Tibial nerve (tissue), 3 donors: ENCODE results near the gene KRTAP2-2.

ENCODE experiments used
- CTCF ChIP-seq, 5 experiments: fragments of 200-600 bp in 3 of 5; fragments of 450-650 bp in 2 of 5; sonication (generic) in 3 of 5; IDR thresholded peaks; one replicate each; pipeline ENCODE4 v1.5.1; 2016 to 2019; ENCODE audit warnings: antibody characterized with exemption in 5 of 5, mild to moderate bottlenecking in 3 of 5, moderate library complexity in 2 of 5
- POLR2A ChIP-seq, 2 donors: fragments of 450-650 bp; IDR thresholded peaks; one replicate each; pipeline ENCODE4 v1.6.1; 2017; ENCODE audit warnings: antibody characterized with exemption in 2 of 2, mild to moderate bottlenecking in 2 of 2, moderate library complexity in 2 of 2

GRCh38 chr17:41065829-41066624 lies 11.0 kb upstream of the KRTAP2-2 start, which contains the start of gene KRTAP2-4:
- TF ChIP-seq POLR2A (IDR thresholded peaks at IDR 0.05) (no peak), CTCF (IDR thresholded peaks at IDR 0.05) (no peak)
